Stimulated activated CD4-positive, alpha-beta T cell treated with anti-CD3 and anti-CD28 coated beads, TNF-alpha, amount 100 ng/mL, for 4 hours (primary cell): ENCODE data around the gene CNTNAP2.
"Not testable (repeated sequence)": the region's sequence is repeated elsewhere in the genome, so short reads cannot be mapped to it uniquely, and the experiment has no call there.

ENCODE experiments used
- DNase-seq, 3 experiments: peaks; one replicate each; pipeline ENCODE4 v3.0.0-alpha.2; 2020; ENCODE audit warnings: low read depth in 3 of 3

Gene CNTNAP2

GRCh38 chr7:148435715-148436114 lies 2319.1 kb downstream of the CNTNAP2 start:
- DNase-seq = no peak

DNA sequence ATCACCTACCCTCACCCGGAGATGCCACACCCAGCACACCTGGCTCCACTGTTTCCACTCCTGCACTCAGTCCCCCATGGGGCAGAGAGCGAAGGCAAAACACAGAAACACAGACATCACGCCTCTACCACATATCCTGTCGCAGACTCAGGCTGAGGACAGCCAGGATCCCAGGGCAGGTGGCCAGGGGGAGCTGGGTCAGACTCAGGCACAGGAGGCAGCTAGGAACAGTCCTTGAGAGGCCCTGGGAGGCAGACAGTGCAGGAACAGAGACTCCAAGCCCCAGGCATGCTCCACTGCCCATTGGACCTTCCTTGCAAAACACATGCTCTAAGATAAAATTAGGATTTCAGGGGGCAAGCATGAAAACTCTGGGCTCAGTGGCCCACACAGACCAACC lies 2319.5 kb downstream of the CNTNAP2 start:
- DNase-seq = no peak

GRCh38 chr7:148436571-148436970 lies 2320.0 kb downstream of the CNTNAP2 start:
- no peak for DNase-seq

DNA sequence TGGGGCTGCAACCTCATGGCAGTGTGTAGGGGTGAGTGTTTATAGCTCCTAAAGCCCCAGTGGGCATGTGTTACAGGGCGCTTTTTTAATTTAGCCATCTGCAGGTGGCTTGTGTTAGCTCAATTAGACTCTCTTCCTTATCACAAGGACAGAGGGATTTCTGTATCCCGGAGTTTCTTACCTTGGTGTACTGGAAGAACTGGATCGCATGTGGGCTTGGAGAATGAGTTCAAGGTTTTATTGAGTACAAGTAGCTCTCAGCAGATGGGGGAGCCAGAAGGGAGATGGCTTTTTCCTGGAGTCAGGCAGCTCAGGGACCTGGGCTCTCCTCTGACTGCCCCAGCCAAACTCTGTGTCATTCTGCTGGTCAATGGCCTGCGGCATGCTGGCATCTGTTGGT lies 2320.4 kb downstream of the CNTNAP2 start:
- no peak for DNase-seq

DNA sequence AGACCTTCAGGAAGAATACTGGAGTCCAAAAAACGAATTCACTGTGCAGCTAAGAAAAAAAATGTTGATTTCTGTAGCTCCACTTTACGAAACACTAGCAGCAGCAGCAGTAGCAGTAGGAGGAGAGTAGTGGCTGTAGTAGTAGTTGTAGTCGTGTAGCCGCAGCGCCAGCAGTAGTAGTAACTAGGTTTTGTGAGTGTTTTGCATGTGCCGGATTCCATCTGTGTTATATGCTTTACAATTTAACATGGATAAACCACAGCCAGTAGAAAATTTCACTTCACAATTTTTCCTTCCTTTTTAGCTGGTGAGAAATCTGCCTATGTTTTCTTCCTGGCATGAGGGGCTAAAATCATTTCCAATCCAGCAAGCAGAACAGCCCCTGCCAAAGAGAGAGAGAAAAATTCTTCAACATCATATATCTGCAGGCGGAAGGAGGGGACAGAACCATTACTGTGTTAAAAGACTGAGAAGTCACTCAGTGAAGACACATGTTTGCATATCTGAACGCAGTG lies 2325.6 kb downstream of the CNTNAP2 start:
- no peak for DNase-seq

DNA sequence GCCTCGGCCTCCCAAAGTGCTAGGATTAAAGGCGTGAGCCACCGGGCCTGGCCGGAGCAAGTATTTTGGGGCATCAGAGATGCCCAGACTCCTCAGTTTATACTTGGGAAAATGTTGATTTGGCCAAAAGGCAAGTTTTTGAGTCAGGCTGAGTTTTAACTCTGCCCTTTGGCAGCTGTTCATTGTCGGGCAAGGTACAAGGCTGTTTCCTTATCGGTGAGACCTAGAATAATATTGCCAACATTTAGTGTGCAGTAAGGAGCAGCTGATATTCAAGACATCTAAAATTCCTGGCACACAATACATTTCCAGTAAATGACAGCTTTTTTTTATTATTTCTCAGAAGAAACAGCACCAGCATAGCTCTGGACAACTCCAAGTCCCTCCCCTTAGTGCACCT lies 2326.3 kb downstream of the CNTNAP2 start:
- DNase-seq = no peak

DNA sequence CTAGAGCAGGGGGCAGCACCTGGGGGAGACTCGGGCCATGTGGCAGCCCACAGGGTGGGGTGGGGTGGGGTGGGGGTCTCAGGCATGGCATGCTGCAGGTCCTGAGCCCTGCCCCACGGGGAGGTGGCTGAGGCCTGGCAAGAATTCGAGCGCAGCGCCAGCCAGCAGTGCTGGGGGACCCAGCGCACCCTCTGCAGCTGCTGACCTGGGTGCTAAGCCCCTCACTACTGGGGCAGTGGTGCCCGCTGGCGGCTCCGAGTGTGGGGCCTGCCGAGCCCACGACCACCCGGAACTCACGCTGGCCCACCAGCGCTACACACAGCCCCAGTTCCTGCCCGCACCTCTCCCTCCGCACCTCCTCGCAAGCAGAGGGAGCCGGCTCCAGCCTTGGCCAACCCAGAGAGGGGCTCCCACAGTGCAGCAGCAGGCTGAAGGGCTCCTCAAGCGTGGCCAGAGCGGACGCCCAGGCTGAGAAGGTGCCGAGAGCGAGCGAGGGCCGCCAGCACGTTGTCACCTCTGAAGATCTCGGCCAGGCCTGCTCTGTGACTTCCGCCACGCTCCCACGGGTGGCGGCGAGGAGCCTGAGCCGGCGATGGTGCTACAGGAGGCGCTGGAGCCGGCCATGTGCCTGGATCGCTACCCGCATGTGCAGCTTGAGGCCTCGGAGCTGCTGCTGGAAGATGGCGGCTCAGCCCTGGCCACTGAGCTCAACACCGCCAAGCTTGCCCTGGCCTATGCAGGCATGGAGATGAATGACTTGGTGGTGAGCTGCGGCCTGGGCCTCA lies 2328.9 kb downstream of the CNTNAP2 start:
- no peak for DNase-seq

GRCh38 chr7:148447221-148447849 lies 2330.7 kb downstream of the CNTNAP2 start:
- no peak for DNase-seq

DNA sequence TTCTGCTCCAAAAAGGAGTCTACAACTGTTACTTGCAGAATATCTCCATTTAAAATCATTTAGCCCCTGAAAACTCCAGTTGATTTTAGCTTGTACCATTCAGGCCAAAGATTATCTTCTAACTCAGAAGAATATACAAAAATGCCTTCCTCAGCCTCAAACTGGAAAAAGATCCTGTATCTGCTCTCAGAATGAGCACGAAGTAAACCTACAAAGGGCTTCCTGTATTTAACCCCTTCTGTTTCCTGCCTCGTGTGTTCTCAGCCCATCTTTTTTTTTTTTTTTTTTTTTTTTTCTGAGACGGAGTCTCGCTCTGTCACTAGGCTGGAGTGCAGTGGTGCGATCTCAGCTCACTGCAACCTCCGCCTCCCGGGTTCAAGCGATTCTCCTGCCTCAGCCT lies 2334.9 kb downstream of the CNTNAP2 start:
- DNase-seq = not testable (repeated sequence)

DNA sequence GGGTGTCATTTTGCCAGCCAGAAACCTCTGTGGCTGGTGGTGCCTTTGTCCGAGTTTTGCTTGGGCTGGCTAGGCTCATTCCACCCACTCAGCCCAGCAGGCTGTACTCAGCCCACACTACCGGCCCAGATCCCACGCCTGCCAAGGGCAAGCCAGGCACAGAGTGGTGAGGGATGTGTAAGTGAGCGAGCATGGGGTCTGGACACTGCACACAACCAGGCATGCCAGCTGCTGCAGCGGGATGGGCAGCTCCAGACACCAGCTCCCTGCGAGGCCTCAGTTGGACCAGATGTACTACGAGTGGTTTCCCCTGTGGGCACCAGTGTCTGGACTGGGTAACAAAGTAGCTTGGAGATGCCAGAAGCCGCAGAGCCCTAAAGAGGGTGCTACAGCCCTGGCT lies 2339.8 kb downstream of the CNTNAP2 start:
- DNase-seq = no peak

GRCh38 chr7:148457310-148457921 lies 2340.8 kb downstream of the CNTNAP2 start:
- DNase-seq = no peak

DNA sequence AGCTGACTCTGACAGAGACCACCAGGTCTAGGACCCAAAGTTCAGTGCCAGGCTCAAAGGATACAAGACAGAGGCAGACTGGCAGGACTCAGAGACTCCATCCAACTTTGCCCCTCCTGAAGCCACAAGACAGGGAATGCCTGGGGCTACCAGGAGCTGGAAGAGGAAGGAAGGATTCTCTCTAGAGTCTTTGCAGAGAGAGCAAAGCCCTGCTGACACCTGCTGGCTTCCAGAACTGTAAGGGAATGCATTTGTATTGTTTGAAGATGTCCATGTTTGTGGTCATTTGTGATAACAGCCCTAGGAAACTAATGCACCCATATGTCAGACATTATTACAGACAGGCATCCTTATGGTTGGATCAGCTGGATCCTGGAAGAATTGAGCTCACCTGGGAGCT lies 2341.7 kb downstream of the CNTNAP2 start:
- no peak for DNase-seq

- DNase-seq = no peak
These were observed 2345.0 kb downstream of the CNTNAP2 start for GRCh38 chr7:148461392-148462179.

DNA sequence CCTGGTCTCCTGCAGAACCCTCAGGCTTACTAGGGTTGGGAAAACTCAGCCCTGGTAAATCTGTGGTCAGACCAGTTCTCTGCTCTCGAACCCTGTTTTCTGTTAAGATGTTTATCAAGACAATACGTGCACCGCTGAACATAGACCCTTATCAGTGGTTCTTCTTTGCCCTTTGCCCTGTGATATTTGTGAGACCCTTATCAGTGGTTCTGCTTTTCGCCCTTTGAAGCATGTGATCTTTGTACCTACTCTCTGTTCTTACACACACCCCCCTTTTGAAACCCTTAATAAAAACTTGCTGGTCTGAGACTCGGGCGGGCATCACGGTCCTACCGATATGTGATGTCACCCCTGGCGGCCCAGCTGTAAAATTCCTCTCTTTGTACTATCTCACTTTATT lies 2346.2 kb downstream of the CNTNAP2 start:
- DNase-seq = not testable (repeated sequence)

DNA sequence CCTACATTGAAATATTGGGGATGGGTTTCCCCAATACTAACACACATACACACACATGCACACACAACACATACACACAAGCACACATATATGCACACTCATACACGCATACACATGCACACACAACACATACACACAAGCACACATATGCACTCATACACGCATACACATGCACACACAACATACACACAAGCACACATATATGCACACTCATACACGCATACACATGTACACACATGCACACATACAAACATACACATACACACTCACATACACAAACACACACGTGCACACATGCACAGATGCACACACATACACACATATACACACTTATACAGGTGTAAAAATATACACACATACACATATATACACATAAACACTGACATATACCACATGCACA lies 2346.6 kb downstream of the CNTNAP2 start:
- no peak for DNase-seq

DNA sequence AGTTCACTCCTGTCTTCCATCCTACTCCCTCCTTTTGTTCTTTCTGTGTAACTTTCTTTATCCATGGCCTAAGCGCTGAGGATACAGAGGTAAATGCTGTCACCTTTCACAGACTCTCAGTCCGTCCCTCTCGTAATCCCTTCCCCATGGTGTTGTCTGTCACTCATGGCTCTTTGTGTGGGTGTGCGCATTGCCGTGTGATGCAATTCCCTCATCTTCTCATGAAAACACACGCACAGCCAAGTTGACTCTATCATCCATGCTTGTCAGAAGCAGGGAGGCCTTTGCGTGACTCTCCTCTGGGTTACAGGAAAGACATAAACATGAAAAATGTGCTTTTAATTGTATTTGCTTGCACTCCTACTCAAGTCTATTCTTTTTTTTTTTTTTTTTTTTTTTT lies 2348.3 kb downstream of the CNTNAP2 start:
- DNase-seq = no peak

DNA sequence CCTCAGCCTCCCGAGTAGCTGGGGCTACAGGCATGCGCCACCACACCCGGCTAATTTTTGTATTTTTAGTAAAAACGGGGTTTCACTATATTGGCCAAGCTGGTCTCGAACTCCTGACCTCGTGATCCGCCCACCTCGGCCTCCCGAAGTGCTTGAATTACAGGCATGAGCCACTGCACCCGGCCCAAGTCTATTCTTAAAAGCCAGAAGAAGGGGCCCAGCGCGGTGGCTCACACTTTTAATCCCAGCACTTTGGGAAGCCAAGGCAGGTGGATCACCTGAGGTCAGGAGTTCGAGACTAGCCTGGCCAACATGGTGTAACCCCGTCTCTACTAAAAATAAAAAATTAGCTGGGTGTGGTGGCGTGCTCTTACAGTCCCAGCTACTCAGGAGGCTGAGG lies 2348.8 kb downstream of the CNTNAP2 start:
- DNase-seq = not testable (repeated sequence)

GRCh38 chr7:148466120-148466519 lies 2349.5 kb downstream of the CNTNAP2 start:
- no peak for DNase-seq

DNA sequence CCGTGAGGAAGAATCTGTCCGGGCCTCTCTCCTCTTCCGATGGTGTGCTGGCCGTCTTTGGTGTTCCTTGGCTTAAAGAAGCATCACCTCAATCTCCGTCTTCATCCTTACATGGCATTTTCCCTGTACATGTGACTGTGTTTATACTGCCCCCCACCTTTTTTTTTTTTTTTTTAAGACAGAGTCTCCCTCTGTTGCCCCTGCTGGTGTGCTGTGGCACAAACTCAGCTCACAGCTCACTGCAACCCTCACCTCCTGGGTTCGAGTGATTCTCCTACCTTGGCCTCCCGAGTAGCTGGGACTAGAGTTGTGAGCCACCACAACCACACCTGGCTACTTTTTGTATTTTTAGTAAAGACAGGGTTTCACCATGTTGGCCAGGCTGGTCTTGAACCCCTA lies 2352.1 kb downstream of the CNTNAP2 start:
- no peak for DNase-seq
